Activated CD8-positive, alpha-beta T cell treated with anti-CD3 and anti-CD28 coated beads for 36 hours (primary cell): Measurements from ENCODE around the gene EIF6. TPM values are rescaled to one million over a fixed set of nuclear protein-coding genes. Genes with fewer than 3 reads are reported as not detected.

Experiments used
- ATAC-seq: fragments of 200-7000 bp; cut with Tn5 transposase; one replicate; pipeline ENCODE4 v1.10.0; 2021; ENCODE audit warnings: mild to moderate bottlenecking, moderate library complexity
- CTCF ChIA-PET: fragments of 350-600 bp; sonication (Branson Sonifier 250); formaldehyde crosslinking; loops from one replicate; lab custom pipeline; 2021; ENCODE audit warnings: antibody characterized with exemption; lab: Charles Lee
- POLR2A ChIA-PET: fragments of 350-600 bp; sonication (Branson Sonifier 250); formaldehyde crosslinking; loops from one replicate; lab custom pipeline; 2021; ENCODE audit warnings: antibody characterized with exemption; lab: Charles Lee
- DNase-seq: peaks from one replicate; pipeline ENCODE4 v3.0.0-alpha.2; 2020
- H3K27ac Mint-ChIP-seq: one replicate; pipeline ENCODE4 v1.8.0; 2021; ENCODE audit warnings: mild to moderate bottlenecking, mixed read lengths
- H3K27me3 Mint-ChIP-seq: one replicate; pipeline ENCODE4 v1.8.0; 2021; ENCODE audit warnings: mixed read lengths
- H3K36me3 Mint-ChIP-seq: one replicate; pipeline ENCODE4 v1.8.0; 2021; ENCODE audit warnings: low read depth, mixed read lengths
- H3K4me1 Mint-ChIP-seq: one replicate; pipeline ENCODE4 v1.8.0; 2021; ENCODE audit warnings: low read depth, mixed read lengths
- H3K4me3 Mint-ChIP-seq: one replicate; pipeline ENCODE4 v1.8.0; 2021; ENCODE audit warnings: mild to moderate bottlenecking, moderate library complexity, mixed read lengths
- H3K9me3 Mint-ChIP-seq: one replicate; pipeline ENCODE4 v1.8.0; 2021; ENCODE audit warnings: mixed read lengths
- intact Hi-C: fragments of 100-400 bp; cut with micrococcal nuclease; formaldehyde crosslinking; loops from one replicate; pipeline ENCODE4 v1.10.0; 2022
- total RNA-seq, 2 experiments: library from RNA; stranded (reverse); gene quantifications; one replicate each; pipeline ENCODE4 v1.2.3, GENCODE V29; 2021
- TF ChIP-seq, protein P1 (sequence below): fragments of 200-600 bp; IDR thresholded peaks from one replicate; pipeline ENCODE4 v1.8.0; 2022; ENCODE audit warnings: antibody characterized with exemption, mild to moderate bottlenecking

Gene EIF6
- total RNA-seq, 2 experiments from 2014 or later = 132 to 144 TPM

DNA sequence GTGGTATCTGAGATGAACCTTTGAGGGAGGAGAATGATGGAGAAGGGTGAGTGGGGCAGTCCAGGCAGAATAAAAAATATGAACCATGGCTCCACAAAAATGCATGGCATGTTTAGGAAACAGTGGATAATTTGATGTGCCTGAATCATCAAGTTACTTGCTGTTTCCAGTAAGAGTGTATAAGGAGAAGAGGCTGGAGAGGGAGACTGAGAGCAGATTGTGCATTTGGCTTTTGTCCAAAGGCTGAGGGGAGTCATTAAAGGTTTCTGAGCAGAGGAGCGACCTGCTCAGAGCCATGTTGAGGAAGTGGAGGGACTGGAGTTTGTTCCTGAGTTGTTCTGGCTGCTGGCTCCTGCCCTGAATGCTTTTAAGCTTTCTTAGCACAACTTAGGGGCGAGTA lies 52.0 kb downstream of the EIF6 start:
- TF ChIP-seq, protein P1, sequence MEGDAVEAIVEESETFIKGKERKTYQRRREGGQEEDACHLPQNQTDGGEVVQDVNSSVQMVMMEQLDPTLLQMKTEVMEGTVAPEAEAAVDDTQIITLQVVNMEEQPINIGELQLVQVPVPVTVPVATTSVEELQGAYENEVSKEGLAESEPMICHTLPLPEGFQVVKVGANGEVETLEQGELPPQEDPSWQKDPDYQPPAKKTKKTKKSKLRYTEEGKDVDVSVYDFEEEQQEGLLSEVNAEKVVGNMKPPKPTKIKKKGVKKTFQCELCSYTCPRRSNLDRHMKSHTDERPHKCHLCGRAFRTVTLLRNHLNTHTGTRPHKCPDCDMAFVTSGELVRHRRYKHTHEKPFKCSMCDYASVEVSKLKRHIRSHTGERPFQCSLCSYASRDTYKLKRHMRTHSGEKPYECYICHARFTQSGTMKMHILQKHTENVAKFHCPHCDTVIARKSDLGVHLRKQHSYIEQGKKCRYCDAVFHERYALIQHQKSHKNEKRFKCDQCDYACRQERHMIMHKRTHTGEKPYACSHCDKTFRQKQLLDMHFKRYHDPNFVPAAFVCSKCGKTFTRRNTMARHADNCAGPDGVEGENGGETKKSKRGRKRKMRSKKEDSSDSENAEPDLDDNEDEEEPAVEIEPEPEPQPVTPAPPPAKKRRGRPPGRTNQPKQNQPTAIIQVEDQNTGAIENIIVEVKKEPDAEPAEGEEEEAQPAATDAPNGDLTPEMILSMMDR = no peak
- Mint-ChIP-seq H3K27me3 (peaks cover 6% of the 10 kb centered on the region), H3K36me3 (peaks cover 13% of the 10 kb centered on the region), H3K4me3 (no peak overlapping the region), H3K4me1 (no peaks in the 10 kb centered on the region), H3K9me3 (no peaks in the 10 kb centered on the region), H3K27ac (no peak overlapping the region)
- ChIA-PET CTCF (no interaction called here), POLR2A (no interaction called here)
- ATAC-seq = no peak
- intact Hi-C loops = no loop called here
- no peak for DNase-seq

Other genes starting within 250 kb of the EIF6 start
- 10 to 100 TPM; 34.2 to 38.2 TPM for gene TRPC4AP, start 192.0 kb downstream of the EIF6 start, total RNA-seq
- gene EDEM2, start 137.4 kb downstream of the EIF6 start, total RNA-seq = 10 to 100 TPM; 14.4 to 16.0 TPM
- gene PROCR, start 112.7 kb downstream of the EIF6 start, total RNA-seq = 1 to 10 TPM; 2.3 to 3.0 TPM
- not detected for gene MMP24, start 58.1 kb downstream of the EIF6 start, total RNA-seq
- 10 to 100 TPM; 46.6 to 48.4 TPM for gene MMP24OS, start 6.7 kb downstream of the EIF6 start, total RNA-seq
- gene FAM83C, start 7.7 kb upstream of the EIF6 start, total RNA-seq = not detected
- gene UQCC1, start 127.2 kb upstream of the EIF6 start, total RNA-seq = 10 to 100 TPM; 68.6 to 72.6 TPM
- gene GDF5, start 153.5 kb upstream of the EIF6 start, total RNA-seq = not detected
- gene CEP250, start 170.8 kb upstream of the EIF6 start, total RNA-seq = 10 to 100 TPM; 56.0 to 60.3 TPM
- not detected for gene C20orf173, start 244.9 kb upstream of the EIF6 start, total RNA-seq